GM23338 (cell line): ENCODE data around the gene LGR5. TPM values are rescaled to one million over a fixed set of nuclear protein-coding genes. Genes with fewer than 3 reads are reported as not detected.

Source experiments
- ATAC-seq: fragments of 200-7000 bp; cut with Tn5 transposase; 3 replicates; pipeline ENCODE4 v1.9.1; 2020
- DNase-seq: peaks from one replicate; pipeline ENCODE4 v3.0.0-alpha.2; 2015; ENCODE audit warnings: low spot score
- H2AFZ ChIP-seq: fragments of 200-600 bp; sonication (generic); 2 replicates; pipeline ENCODE4 v1.8.0; 2016; ENCODE audit warnings: antibody characterized with exemption, mild to moderate bottlenecking, moderate library complexity
- H3F3A ChIP-seq: fragments of 200-600 bp; sonication (generic); replicated peaks from 2 replicates; pipeline ENCODE4 v1.8.0; 2017; ENCODE audit warnings: antibody characterized with exemption, mixed run types, low read depth
- H3K27ac ChIP-seq: fragments of 200-600 bp; sonication (generic); 2 replicates; pipeline ENCODE4 v1.6.1; 2016; ENCODE audit warnings: low read depth
- H3K27me3 ChIP-seq: fragments of 200-600 bp; sonication (generic); 2 replicates; pipeline ENCODE4 v1.8.0; 2016; ENCODE audit warnings: mild to moderate bottlenecking, mixed run types, moderate library complexity; ENCODE audit not compliant: insufficient read depth
- H3K36me3 ChIP-seq: fragments of 200-600 bp; sonication (generic); 2 replicates; pipeline ENCODE4 v1.8.0; 2016; ENCODE audit warnings: mild to moderate bottlenecking; ENCODE audit not compliant: insufficient read depth
- H3K4me1 ChIP-seq: fragments of 200-600 bp; sonication (generic); 2 replicates; pipeline ENCODE4 v1.8.0; 2016; ENCODE audit warnings: mild to moderate bottlenecking, moderate library complexity; ENCODE audit not compliant: insufficient read depth
- H3K4me2 ChIP-seq: fragments of 200-600 bp; sonication (generic); 2 replicates; pipeline ENCODE4 v1.7.1; 2017; ENCODE audit warnings: mixed run types
- H3K4me3 ChIP-seq: fragments of 200-600 bp; sonication (generic); 2 replicates; pipeline ENCODE4 v1.6.1; 2016; ENCODE audit warnings: mixed run types
- H3K79me2 ChIP-seq: fragments of 200-600 bp; sonication (generic); replicated peaks from 2 replicates; pipeline ENCODE4 v1.8.0; 2017; ENCODE audit warnings: mild to moderate bottlenecking; ENCODE audit not compliant: insufficient read depth
- H3K9me2 ChIP-seq: fragments of 200-600 bp; sonication (generic); 2 replicates; pipeline ENCODE4 v1.8.0; 2017; ENCODE audit not compliant: insufficient read depth
- H4K20me1 ChIP-seq: fragments of 200-600 bp; sonication (generic); replicated peaks from 2 replicates; pipeline ENCODE4 v1.8.0; 2017; ENCODE audit warnings: mild to moderate bottlenecking; ENCODE audit not compliant: insufficient read depth
- H3K27ac Mint-ChIP-seq: 2 replicates; pipeline ENCODE4 v1.8.0; 2020; ENCODE audit warnings: inconsistent platforms, mild to moderate bottlenecking, moderate library complexity, mixed read lengths
- H3K27me3 Mint-ChIP-seq: 3 replicates; pipeline ENCODE4 v1.8.0; 2022; ENCODE audit warnings: low read depth, mild to moderate bottlenecking, moderate library complexity, mixed read lengths, inconsistent platforms; ENCODE audit not compliant: insufficient read depth, poor library complexity
- H3K36me3 Mint-ChIP-seq: 3 replicates; pipeline ENCODE4 v1.8.0; 2021; ENCODE audit warnings: low read depth, mild to moderate bottlenecking, inconsistent platforms, moderate library complexity, mixed read lengths
- H3K4me1 Mint-ChIP-seq: 3 replicates; pipeline ENCODE4 v1.8.0; 2020; ENCODE audit warnings: mild to moderate bottlenecking, inconsistent platforms, mixed read lengths
- H3K4me3 Mint-ChIP-seq: 3 replicates; pipeline ENCODE4 v1.8.0; 2021; ENCODE audit warnings: moderate library complexity, mild to moderate bottlenecking, inconsistent platforms, mixed read lengths
- H3K9me3 Mint-ChIP-seq: 3 replicates; pipeline ENCODE4 v1.8.0; 2020; ENCODE audit warnings: moderate library complexity, mild to moderate bottlenecking, inconsistent platforms, mixed read lengths
- CREB1 ChIP-seq: fragments of 250-450 bp; sonication (Bioruptor Pico); IDR thresholded peaks from 2 replicates; pipeline ENCODE4 v1.5.0; 2020; ENCODE audit warnings: low read depth, mild to moderate bottlenecking, moderate library complexity
- EZH2 ChIP-seq: fragments of 200-600 bp; sonication (generic); IDR thresholded peaks from one replicate; pipeline ENCODE4 v1.8.0; 2017; ENCODE audit warnings: antibody characterized with exemption, mild to moderate bottlenecking, low read depth; ENCODE audit not compliant: unreplicated experiment
- EZH2phosphoT487 ChIP-seq: fragments of 200-600 bp; sonication (generic); IDR thresholded peaks from one replicate; pipeline ENCODE4 v1.8.1; 2018; ENCODE audit warnings: antibody characterized with exemption; ENCODE audit not compliant: unreplicated experiment
- JUNB ChIP-seq: IDR thresholded peaks from one replicate; pipeline ENCODE4 v1.6.1; 2016; ENCODE audit warnings: antibody characterized with exemption; ENCODE audit not compliant: unreplicated experiment
- NANOG ChIP-seq: IDR thresholded peaks from 2 replicates; pipeline ENCODE4 v1.6.1; 2016; ENCODE audit warnings: antibody characterized with exemption, borderline replicate concordance
- POLR2AphosphoS5 ChIP-seq: IDR thresholded peaks from 2 replicates; pipeline ENCODE4 v1.6.1; 2016; ENCODE audit warnings: antibody characterized with exemption, low read depth
- REST ChIP-seq: IDR thresholded peaks from one replicate; pipeline ENCODE4 v1.6.1; 2018; ENCODE audit warnings: antibody characterized with exemption; ENCODE audit not compliant: unreplicated experiment
- STAT1 ChIP-seq: IDR thresholded peaks from one replicate; pipeline ENCODE4 v1.6.1; 2016; ENCODE audit warnings: antibody characterized with exemption; ENCODE audit not compliant: unreplicated experiment
- ZNF114 ChIP-seq: fragments of 250-450 bp; sonication (Bioruptor Pico); IDR thresholded peaks from 2 replicates; pipeline ENCODE4 v1.5.0; 2020; ENCODE audit warnings: mild to moderate bottlenecking, moderate library complexity
- ZNF331 ChIP-seq: fragments of 250-450 bp; sonication (Bioruptor Pico); IDR thresholded peaks from 2 replicates; pipeline ENCODE4 v1.5.0; 2020; ENCODE audit warnings: low read depth, mild to moderate bottlenecking, moderate library complexity
- ZNF462 ChIP-seq: fragments of 250-450 bp; sonication (Bioruptor Pico); IDR thresholded peaks from 2 replicates; pipeline ENCODE4 v1.5.0; 2020; ENCODE audit warnings: mild to moderate bottlenecking, moderate library complexity
- polyA plus RNA-seq: library from polyadenylated mRNA; unstranded; fragments of >200 nt; fragmentation: Nextera tagmentation; extraction: Ambion mirVana; gene quantifications from 2 replicates; pipeline ENCODE4 v1.2.1, GENCODE V29; 2016
- total RNA-seq: library from RNA; depleted of rRNA; stranded (reverse); fragments of >200 nt; shearing (Covaris generic); gene quantifications from 2 replicates; pipeline ENCODE4 v1.2.3, GENCODE V29; 2014
- TF ChIP-seq, protein P1 (sequence below): IDR thresholded peaks from 2 replicates; pipeline ENCODE4 v1.6.1; 2016; ENCODE audit warnings: antibody characterized with exemption
- TF ChIP-seq, protein P2 (sequence below), 2 experiments: fragments of 200-600 bp in 1 of 2; sonication (generic) in 1 of 2; conservative IDR thresholded peaks; 2 replicates each; pipeline versions ENCODE4 v1.5.1 to v1.6.1; 2016 to 2017; ENCODE audit warnings: antibody characterized with exemption in 2 of 2, low read depth in 2 of 2, mild to moderate bottlenecking in 2 of 2, moderate library complexity in 1 of 2

Gene LGR5
- total and polyA plus RNA-seq, 2 experiments from 2014 or later, result 0.17 to 0.26 TPM

- TF ChIP-seq CREB1, result no peak
- no peak for TF ChIP-seq POLR2AphosphoS5
- no peak for TF ChIP-seq EZH2phosphoT487
- no peak for TF ChIP-seq EZH2
Measured at GRCh38 chr12:71447691-71448132, 8.1 kb downstream of the LGR5 start (continued).

DNA sequence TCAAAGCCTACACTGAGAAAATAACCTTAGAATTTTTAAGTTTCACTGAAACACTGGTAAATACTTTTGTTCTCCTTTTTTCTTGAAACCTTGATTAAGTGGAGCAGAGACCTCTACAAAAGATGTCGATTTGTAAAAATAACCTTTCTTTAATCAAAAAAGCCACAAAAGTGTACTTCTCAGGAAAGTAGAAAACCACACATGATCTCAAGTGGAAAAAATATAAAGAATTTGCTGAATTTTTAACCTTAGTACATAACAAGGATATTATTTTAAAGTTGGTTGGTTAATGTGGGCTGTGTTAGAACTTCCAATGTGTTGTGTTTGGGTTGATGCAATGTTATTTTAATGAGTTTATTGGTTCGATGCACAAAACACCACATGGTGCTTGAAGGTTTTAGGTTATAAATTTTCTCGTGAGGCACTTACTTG is 8.6 kb downstream of the LGR5 start:
- Mint-ChIP-seq H3K9me3 (no peaks in the 10 kb centered on the region), H3K27me3 (peaks cover 2% of the 10 kb centered on the region), H3K27ac (no peak overlapping the region), H3K4me1 (peaks cover 9% of the 10 kb centered on the region; the same call in 2 of the 3 replicates), H3K36me3 (no peaks in the 10 kb centered on the region), H3K4me3 (no peak overlapping the region)
- peaks cover 12% of the 10 kb centered on the region for H3K27me3 ChIP-seq
- H3K4me2 ChIP-seq, result no peak overlapping the region
- H4K20me1 ChIP-seq, result no peaks in the 10 kb centered on the region
- peaks cover 7% of the 10 kb centered on the region; the same call in 1 of the 2 replicates for H3K9me2 ChIP-seq
- H3F3A ChIP-seq, result no peaks in the 10 kb centered on the region
- no peak for ATAC-seq
- no peak for TF ChIP-seq EZH2phosphoT487
- TF ChIP-seq POLR2AphosphoS5, result no peak
- TF ChIP-seq, protein P1, sequence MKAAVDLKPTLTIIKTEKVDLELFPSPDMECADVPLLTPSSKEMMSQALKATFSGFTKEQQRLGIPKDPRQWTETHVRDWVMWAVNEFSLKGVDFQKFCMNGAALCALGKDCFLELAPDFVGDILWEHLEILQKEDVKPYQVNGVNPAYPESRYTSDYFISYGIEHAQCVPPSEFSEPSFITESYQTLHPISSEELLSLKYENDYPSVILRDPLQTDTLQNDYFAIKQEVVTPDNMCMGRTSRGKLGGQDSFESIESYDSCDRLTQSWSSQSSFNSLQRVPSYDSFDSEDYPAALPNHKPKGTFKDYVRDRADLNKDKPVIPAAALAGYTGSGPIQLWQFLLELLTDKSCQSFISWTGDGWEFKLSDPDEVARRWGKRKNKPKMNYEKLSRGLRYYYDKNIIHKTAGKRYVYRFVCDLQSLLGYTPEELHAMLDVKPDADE, result no peak
- TF ChIP-seq CREB1, result no peak
- no peak for TF ChIP-seq EZH2
- TF ChIP-seq JUNB, result no peak
- no peak for TF ChIP-seq STAT1
- no peak for TF ChIP-seq REST
- no peak for TF ChIP-seq ZNF114 (CRISPR knock-in tag)
- TF ChIP-seq ZNF462 (CRISPR knock-in tag), result no peak
- no peak for TF ChIP-seq ZNF331 (CRISPR knock-in tag)
- TF ChIP-seq, protein P2, sequence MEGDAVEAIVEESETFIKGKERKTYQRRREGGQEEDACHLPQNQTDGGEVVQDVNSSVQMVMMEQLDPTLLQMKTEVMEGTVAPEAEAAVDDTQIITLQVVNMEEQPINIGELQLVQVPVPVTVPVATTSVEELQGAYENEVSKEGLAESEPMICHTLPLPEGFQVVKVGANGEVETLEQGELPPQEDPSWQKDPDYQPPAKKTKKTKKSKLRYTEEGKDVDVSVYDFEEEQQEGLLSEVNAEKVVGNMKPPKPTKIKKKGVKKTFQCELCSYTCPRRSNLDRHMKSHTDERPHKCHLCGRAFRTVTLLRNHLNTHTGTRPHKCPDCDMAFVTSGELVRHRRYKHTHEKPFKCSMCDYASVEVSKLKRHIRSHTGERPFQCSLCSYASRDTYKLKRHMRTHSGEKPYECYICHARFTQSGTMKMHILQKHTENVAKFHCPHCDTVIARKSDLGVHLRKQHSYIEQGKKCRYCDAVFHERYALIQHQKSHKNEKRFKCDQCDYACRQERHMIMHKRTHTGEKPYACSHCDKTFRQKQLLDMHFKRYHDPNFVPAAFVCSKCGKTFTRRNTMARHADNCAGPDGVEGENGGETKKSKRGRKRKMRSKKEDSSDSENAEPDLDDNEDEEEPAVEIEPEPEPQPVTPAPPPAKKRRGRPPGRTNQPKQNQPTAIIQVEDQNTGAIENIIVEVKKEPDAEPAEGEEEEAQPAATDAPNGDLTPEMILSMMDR (conservative IDR thresholded peaks at IDR 0.05; ENCODE audit: low read depth in 2 of 2), result no peak
- no peak for TF ChIP-seq NANOG
- H3K4me3 ChIP-seq, result no peak overlapping the region
- H3K4me1 ChIP-seq, result no peaks in the 10 kb centered on the region
- H2AFZ ChIP-seq, result no peak overlapping the region
- no peak for DNase-seq
- no peaks in the 10 kb centered on the region for H3K36me3 ChIP-seq
- H3K79me2 ChIP-seq, result no peaks in the 10 kb centered on the region
- no peak overlapping the region for H3K27ac ChIP-seq
